Body of pancreas (tissue), 4 donors: ENCODE results near the gene ATG4C.

Source experiments
- CTCF ChIP-seq, 7 experiments: fragments of 450-650 bp in 4 of 7; fragments of 200-600 bp in 3 of 7; sonication (generic) in 3 of 7; IDR thresholded peaks; one replicate each; pipeline ENCODE4 v1.5.1; 2016 to 2019; ENCODE audit warnings: antibody characterized with exemption in 7 of 7
- POLR2A ChIP-seq, 3 donors: fragments of 450-650 bp; IDR thresholded peaks; one replicate each; pipeline ENCODE4 v1.6.1; 2016; ENCODE audit warnings: antibody characterized with exemption in 3 of 3, mild to moderate bottlenecking in 2 of 3

- TF ChIP-seq POLR2A (IDR thresholded peaks at IDR 0.05) = no peak
- TF ChIP-seq CTCF (IDR thresholded peaks at IDR 0.05) = no peak
Measured at GRCh38 chr1:62905309-62905708, 121.4 kb downstream of the ATG4C start.
